Activated CD4-positive, CD25-positive, alpha-beta regulatory T cell treated with anti-CD3 and anti-CD28 coated beads, Interleukin-2, amount 50 U/mL, for 72 hours (primary cell): Measurements from ENCODE around the gene SDSL.

Experiments
- DNase-seq: peaks from one replicate; pipeline ENCODE4 v3.0.0; 2021

The SDSL gene

GRCh38 chr12:113422030-113422885 lies at the start of gene SDSL:
Gene SDSL, plus strand, starts transcription at chr12:113422380. Its CDS starts 5,603 bp downstream, at chr12:113427983.
- DNase-seq: no peak

GRCh38 chr12:113373440-113373839 lies 48.7 kb upstream of the SDSL start:
- no peak for DNase-seq

GRCh38 chr12:113373969-113374368 lies 48.2 kb upstream of the SDSL start:
- no peak for DNase-seq

GRCh38 chr12:113374823-113375428 lies 47.3 kb upstream of the SDSL start:
- DNase-seq: no peak

- DNase-seq: no peak
These were observed 43.9 kb upstream of the SDSL start for GRCh38 chr12:113378291-113378690.

GRCh38 chr12:113381220-113381619 lies 41.0 kb upstream of the SDSL start:
- no peak for DNase-seq

- DNase-seq: no peak
These were observed 40.0 kb upstream of the SDSL start for GRCh38 chr12:113382206-113382605.

GRCh38 chr12:113384778-113385177 lies 37.4 kb upstream of the SDSL start:
- DNase-seq: no peak

- no peak for DNase-seq
These were observed 36.8 kb upstream of the SDSL start for GRCh38 chr12:113385282-113385882.

- DNase-seq: no peak
These were observed 35.2 kb upstream of the SDSL start for GRCh38 chr12:113386866-113387566.

- DNase-seq: no peak
These were observed 34.5 kb upstream of the SDSL start for GRCh38 chr12:113387631-113388030.

GRCh38 chr12:113388351-113388750 lies 33.8 kb upstream of the SDSL start:
- no peak for DNase-seq

GRCh38 chr12:113390064-113391043 lies 31.8 kb upstream of the SDSL start:
- no peak for DNase-seq

- DNase-seq: no peak
These were observed 31.0 kb upstream of the SDSL start for GRCh38 chr12:113391145-113391544.

GRCh38 chr12:113391650-113392337 lies 30.4 kb upstream of the SDSL start:
- no peak for DNase-seq

- DNase-seq: no peak
These were observed 29.7 kb upstream of the SDSL start for GRCh38 chr12:113392520-113392919.

- no peak for DNase-seq
These were observed 29.1 kb upstream of the SDSL start for GRCh38 chr12:113392988-113393579.

GRCh38 chr12:113393749-113394148 lies 28.4 kb upstream of the SDSL start:
- no peak for DNase-seq

- DNase-seq: no peak
These were observed 27.1 kb upstream of the SDSL start for GRCh38 chr12:113395119-113395518.

GRCh38 chr12:113396200-113396599 lies 26.0 kb upstream of the SDSL start:
- no peak for DNase-seq
